Vagina (tissue), 2 donors: ENCODE measurements around the gene ADORA2A. TPM values are rescaled to one million over a fixed set of nuclear protein-coding genes. Genes with fewer than 3 reads are reported as not detected.

ENCODE experiments used
- DNase-seq, 2 donors: peaks; one replicate each; pipeline ENCODE4 v3.0.0-alpha.2; 2017; ENCODE audit errors: extremely low spot score in 2 of 2
- H3K27ac ChIP-seq: fragments of 200-600 bp; sonication (generic); one replicate; pipeline ENCODE4 v1.5.1; 2019
- H3K27me3 ChIP-seq: fragments of 200-600 bp; sonication (generic); one replicate; pipeline ENCODE4 v1.5.1; 2019
- H3K36me3 ChIP-seq, 2 donors: fragments of 200-600 bp; sonication (generic); one replicate each; pipeline ENCODE4 v1.5.1; 2017 to 2019
- H3K4me1 ChIP-seq: fragments of 200-600 bp; sonication (generic); one replicate; pipeline ENCODE4 v1.5.1; 2019
- H3K4me3 ChIP-seq, 2 donors: fragments of 200-600 bp; sonication (generic); 1 replicate in 1 of 2; 2 replicates in 1 of 2; pipeline ENCODE4 v1.5.1; 2016 to 2019
- H3K9me3 ChIP-seq: fragments of 200-600 bp; sonication (generic); one replicate; pipeline ENCODE4 v1.5.1; 2019
- POLR2A ChIP-seq, 2 donors: fragments of 450-650 bp; IDR thresholded peaks; one replicate each; pipeline ENCODE4 v1.6.1; 2017; ENCODE audit warnings: antibody characterized with exemption in 2 of 2, mild to moderate bottlenecking in 2 of 2, moderate library complexity in 2 of 2
- POLR2AphosphoS5 ChIP-seq, 2 donors: sonication (generic); formaldehyde crosslinking; IDR thresholded peaks; one replicate each; pipeline ENCODE4 v1.9.0; 2017; ENCODE audit warnings: antibody characterized with exemption in 2 of 2, mild to moderate bottlenecking in 2 of 2, low read depth in 1 of 2; ENCODE audit not compliant: insufficient read depth in 1 of 2
- intact Hi-C: fragments of 100-400 bp; cut with DNase I; formaldehyde crosslinking; loops from one replicate; pipeline ENCODE4 v1.15.1; 2023
- total RNA-seq: library from RNA; depleted of rRNA; stranded (reverse); fragments of >200 nt; gene quantifications from one replicate; pipeline ENCODE4 v1.2.3, GENCODE V29; 2016
- TF ChIP-seq, protein P1 (sequence below), 3 experiments: fragments of 450-650 bp in 2 of 3; fragments of 200-600 bp in 1 of 3; sonication (generic) in 1 of 3; IDR thresholded peaks; one replicate each; pipeline ENCODE4 v1.5.1; 2017 to 2019; ENCODE audit warnings: antibody characterized with exemption in 3 of 3, mild to moderate bottlenecking in 2 of 3, moderate library complexity in 2 of 3

ADORA2A gene
- total RNA-seq, 1 donor from 2014 or later, result 5.2 TPM

DNA sequence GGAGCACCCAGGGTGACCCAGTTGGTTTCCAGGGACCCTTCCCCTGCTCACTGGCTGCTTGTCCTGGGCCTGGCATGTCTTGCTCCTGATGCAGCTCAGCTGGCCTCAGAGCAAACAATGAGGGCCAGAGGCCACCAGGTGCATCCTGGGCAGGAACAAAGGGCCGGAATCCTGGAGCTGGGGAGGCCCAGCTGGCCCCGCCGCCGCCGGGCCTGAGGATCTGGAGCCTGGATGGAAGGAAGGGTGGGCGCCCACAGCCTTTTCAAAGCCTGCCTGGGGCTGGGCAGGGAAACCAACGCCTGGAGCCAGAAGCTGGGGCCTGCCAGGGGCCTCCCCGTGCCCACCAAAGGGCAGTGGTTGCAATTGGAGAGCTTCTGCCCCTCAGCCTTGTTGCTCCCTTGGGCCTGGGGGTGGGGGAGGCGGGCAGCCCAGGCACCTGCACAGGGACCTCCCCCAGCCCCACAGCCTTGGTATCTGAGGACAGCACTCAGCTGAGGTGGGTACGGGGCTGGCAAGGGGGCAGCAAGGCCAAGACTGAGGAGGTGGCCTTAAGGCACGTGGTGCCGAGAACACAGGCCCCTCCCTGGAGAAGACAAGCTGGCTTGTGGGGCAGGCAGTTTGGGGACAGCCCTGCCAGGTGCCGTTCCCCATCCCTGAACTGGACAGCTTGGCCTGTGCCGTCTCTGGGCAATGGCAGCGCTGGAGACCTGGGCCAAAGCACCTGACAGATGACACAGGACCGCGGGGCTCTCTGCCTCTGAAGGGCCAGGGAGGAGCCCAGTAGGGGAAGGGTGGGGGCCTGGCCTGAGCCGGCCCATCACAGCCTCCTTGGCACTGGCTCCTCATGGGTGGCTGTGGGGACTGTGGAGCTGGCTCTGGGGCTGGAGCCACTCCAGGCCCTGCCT is 7.1 kb upstream of the ADORA2A start:
- no peak overlapping the region for H3K4me3 ChIP-seq
- no peak for TF ChIP-seq POLR2A (IDR thresholded peaks at IDR 0.05)
- peak; percentile 43 to 74 for TF ChIP-seq POLR2AphosphoS5 (IDR thresholded peaks at IDR 0.05; ENCODE audit: insufficient read depth in 1 of 2, low read depth in 1 of 2)
- H3K4me1 ChIP-seq, result peaks cover 19% of the 10 kb centered on the region
- DNase-seq, result no peak
- H3K27ac ChIP-seq, result no peak overlapping the region
- no peaks in the 10 kb centered on the region for H3K9me3 ChIP-seq
- peaks cover 0 to 7% of the 10 kb centered on the region in 2 donors for H3K36me3 ChIP-seq
- H3K27me3 ChIP-seq, result no peaks in the 10 kb centered on the region
- intact Hi-C loops, result loop anchor here (5.0 to 10.0 kb wide), 2 partner anchors 82 to 96 kb away; no protein-coding TSS in a partner anchor

DNA sequence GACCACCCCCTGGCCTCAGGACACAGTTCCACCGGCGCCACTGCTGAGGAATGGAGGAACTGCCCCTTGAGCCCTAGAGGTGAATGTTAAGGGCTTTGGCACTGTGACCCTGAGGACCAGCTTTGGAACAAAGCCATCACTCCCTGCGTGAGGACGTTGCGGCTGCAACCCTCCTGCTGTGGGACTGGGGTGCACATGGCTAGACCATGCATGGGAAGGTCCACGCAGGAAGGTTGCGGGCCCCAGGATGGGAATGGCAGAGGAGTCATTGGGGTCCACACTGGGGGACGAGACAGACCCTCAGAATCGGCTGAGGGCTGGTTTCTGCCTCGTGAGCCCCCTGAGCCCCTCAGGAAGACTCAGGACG is 6.4 kb upstream of the ADORA2A start:
- no peaks in the 10 kb centered on the region for H3K9me3 ChIP-seq
- no peaks in the 10 kb centered on the region for H3K27me3 ChIP-seq
- no peak overlapping the region for H3K4me3 ChIP-seq
- peaks cover 0 to 5% of the 10 kb centered on the region in 2 donors for H3K36me3 ChIP-seq
- no peak overlapping the region for H3K27ac ChIP-seq
- intact Hi-C loops, result loop anchor here (5.0 to 10.0 kb wide), 2 partner anchors 81 to 96 kb away; no protein-coding TSS in a partner anchor
- DNase-seq, result no peak
- no peak for TF ChIP-seq POLR2A (IDR thresholded peaks at IDR 0.05)
- no peak for TF ChIP-seq POLR2AphosphoS5 (IDR thresholded peaks at IDR 0.05; ENCODE audit: insufficient read depth in 1 of 2, low read depth in 1 of 2)
- TF ChIP-seq, protein P1, sequence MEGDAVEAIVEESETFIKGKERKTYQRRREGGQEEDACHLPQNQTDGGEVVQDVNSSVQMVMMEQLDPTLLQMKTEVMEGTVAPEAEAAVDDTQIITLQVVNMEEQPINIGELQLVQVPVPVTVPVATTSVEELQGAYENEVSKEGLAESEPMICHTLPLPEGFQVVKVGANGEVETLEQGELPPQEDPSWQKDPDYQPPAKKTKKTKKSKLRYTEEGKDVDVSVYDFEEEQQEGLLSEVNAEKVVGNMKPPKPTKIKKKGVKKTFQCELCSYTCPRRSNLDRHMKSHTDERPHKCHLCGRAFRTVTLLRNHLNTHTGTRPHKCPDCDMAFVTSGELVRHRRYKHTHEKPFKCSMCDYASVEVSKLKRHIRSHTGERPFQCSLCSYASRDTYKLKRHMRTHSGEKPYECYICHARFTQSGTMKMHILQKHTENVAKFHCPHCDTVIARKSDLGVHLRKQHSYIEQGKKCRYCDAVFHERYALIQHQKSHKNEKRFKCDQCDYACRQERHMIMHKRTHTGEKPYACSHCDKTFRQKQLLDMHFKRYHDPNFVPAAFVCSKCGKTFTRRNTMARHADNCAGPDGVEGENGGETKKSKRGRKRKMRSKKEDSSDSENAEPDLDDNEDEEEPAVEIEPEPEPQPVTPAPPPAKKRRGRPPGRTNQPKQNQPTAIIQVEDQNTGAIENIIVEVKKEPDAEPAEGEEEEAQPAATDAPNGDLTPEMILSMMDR (IDR thresholded peaks at IDR 0.05), result no peak
- peaks cover 19% of the 10 kb centered on the region for H3K4me1 ChIP-seq

DNA sequence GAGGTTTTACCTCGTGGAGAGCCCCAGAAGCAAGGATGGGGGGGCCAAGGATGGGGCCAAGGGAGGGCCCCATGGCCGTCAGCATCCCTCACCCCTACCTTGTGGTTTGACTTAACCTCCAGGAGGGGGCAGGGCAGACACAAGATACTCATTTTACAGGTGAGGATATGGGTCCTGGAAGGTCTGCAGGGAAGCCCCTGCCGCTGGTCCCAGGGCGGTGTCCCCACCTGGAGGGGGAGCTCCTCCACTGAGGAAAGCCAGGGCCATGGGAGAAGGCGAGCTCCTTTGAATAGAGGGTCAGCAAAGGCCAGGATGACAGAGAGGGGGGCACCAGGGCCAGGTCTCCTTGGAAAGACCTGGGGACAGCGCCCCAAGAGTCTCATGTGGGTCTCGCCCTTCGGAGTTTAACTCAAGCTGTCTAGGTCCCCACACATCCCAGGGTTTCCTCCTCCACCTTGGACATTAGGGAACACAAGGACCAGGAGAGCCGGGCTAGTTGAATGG is 5.9 kb upstream of the ADORA2A start:
- Histone ChIP-seq H3K9me3 (no peaks in the 10 kb centered on the region), H3K27ac (no peak overlapping the region), H3K27me3 (no peaks in the 10 kb centered on the region), H3K36me3 (peaks cover 0 to 2% of the 10 kb centered on the region in 2 donors), H3K4me3 (no peak overlapping the region), H3K4me1 (peaks cover 19% of the 10 kb centered on the region)
- DNase-seq, result no peak
- TF ChIP-seq POLR2AphosphoS5 (IDR thresholded peaks at IDR 0.05; ENCODE audit: insufficient read depth in 1 of 2, low read depth in 1 of 2) (no peak), POLR2A (IDR thresholded peaks at IDR 0.05) (no peak)
- TF ChIP-seq, protein P1 (IDR thresholded peaks at IDR 0.05), result no peak
- intact Hi-C loops, result loop anchor here (5.0 to 10.0 kb wide), 2 partner anchors 81 to 97 kb away; no protein-coding TSS in a partner anchor

DNA sequence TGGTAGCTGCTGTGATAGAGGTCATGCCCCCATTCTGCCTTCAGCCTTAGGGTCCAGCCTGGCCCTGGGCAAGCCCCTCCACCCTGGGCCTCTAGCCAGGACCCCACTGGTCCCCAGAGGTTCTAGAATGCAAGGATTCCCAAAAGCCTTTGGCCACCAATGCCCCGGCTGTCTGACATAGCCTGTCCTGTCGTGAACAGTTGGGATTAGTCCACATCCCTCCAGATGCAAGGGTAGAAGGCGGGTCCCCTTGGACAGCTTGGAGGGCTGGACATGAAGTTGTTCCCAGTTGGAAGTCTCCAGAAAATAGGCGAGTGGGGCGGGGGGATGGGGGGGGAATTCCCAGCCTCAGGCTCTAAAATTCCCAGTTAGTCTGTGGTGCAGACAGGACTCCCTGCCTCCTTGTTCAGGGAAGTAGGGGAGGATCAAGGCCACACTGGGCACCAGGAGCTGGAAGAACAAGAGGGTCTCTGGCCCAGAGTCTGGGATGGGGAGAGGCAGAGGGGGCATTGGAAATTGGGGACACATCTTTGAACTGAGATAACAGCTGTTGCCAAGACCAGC is 5.2 kb upstream of the ADORA2A start:
- intact Hi-C loops, result loop anchor here (5.0 to 10.0 kb wide), 2 partner anchors 80 to 97 kb away; no protein-coding TSS in a partner anchor
- no peaks in the 10 kb centered on the region for H3K9me3 ChIP-seq
- no peak overlapping the region for H3K4me3 ChIP-seq
- H3K27me3 ChIP-seq, result no peaks in the 10 kb centered on the region
- DNase-seq, result no peak
- no peak overlapping the region for H3K27ac ChIP-seq
- no peak for TF ChIP-seq POLR2A (IDR thresholded peaks at IDR 0.05)
- TF ChIP-seq, protein P1 (IDR thresholded peaks at IDR 0.05), result no peak
- TF ChIP-seq POLR2AphosphoS5 (IDR thresholded peaks at IDR 0.05; ENCODE audit: insufficient read depth in 1 of 2, low read depth in 1 of 2), result no peak
- peaks cover 19% of the 10 kb centered on the region for H3K4me1 ChIP-seq
- no peaks in the 10 kb centered on the region for H3K36me3 ChIP-seq

DNA sequence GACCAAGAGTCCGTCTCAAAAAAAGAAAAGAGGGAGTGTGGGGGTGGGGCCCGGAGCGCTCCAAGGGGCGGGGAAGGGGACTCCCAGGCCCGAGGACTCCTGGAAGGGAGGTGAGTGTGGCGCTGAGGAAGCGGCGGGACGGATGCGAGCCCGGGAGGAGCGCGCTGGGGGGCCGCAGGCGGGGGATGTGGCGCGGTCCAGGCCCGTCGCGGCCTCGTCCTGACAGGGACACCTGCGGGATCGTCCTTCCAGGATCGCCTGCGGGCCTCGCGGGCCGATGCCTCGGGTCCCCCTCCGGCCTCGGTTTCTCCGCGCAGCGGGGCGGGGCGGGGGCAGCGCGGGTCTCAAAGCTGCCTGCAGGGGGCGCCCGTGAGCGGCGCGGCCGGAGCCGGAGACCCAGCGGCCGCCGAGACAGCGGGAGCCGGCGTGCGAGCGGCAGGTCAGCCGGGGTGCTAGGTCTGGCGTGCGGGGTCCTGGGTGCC is 3.8 kb upstream of the ADORA2A start:
- Histone ChIP-seq H3K36me3 (no peaks in the 10 kb centered on the region), H3K27me3 (no peaks in the 10 kb centered on the region), H3K4me3 (peak overlapping the region; percentile 49 to 51), H3K27ac (no peak overlapping the region), H3K4me1 (peaks cover 19% of the 10 kb centered on the region), H3K9me3 (no peaks in the 10 kb centered on the region)
- intact Hi-C loops, result loop anchor here (5.0 to 10.0 kb wide), 2 partner anchors 79 to 99 kb away; no protein-coding TSS in a partner anchor
- DNase-seq, result no peak
- TF ChIP-seq, protein P1 (IDR thresholded peaks at IDR 0.05), result peak; percentile 73 to 80 (median 77)
- TF ChIP-seq POLR2AphosphoS5 (IDR thresholded peaks at IDR 0.05; ENCODE audit: insufficient read depth in 1 of 2, low read depth in 1 of 2), result no peak
